Thoracic aorta (tissue), 2 donors: Measurements from ENCODE around the gene KCNK3. TPM values are rescaled to one million over a fixed set of nuclear protein-coding genes. Genes with fewer than 3 reads are reported as not detected.

Source experiments
- ATAC-seq: fragments of 150-250 bp; one replicate; pipeline ENCODE4 v1.8.0; 2017; ENCODE audit warnings: low read depth; ENCODE audit not compliant: insufficient number of reproducible peaks, low FRiP score
- DNase-seq: peaks from one replicate; pipeline ENCODE4 v3.0.0-alpha.2; 2020; ENCODE audit warnings: low spot score
- H3K27ac ChIP-seq, 2 donors: fragments of 200-600 bp; sonication (generic); 1 replicate in 1 of 2; 2 replicates in 1 of 2; pipeline ENCODE4 v1.5.1; 2016; ENCODE audit warnings: mild to moderate bottlenecking in 2 of 2, moderate library complexity in 2 of 2
- H3K27me3 ChIP-seq: fragments of 200-600 bp; sonication (generic); replicated peaks from 2 replicates; pipeline ENCODE4 v1.6.0; 2016; ENCODE audit warnings: mild to moderate bottlenecking; ENCODE audit not compliant: insufficient read depth
- H3K36me3 ChIP-seq: fragments of 200-600 bp; sonication (generic); one replicate; pipeline ENCODE4 v1.5.1; 2016
- H3K4me1 ChIP-seq, 2 donors: fragments of 200-600 bp; sonication (generic); 1 replicate in 1 of 2; 2 replicates in 1 of 2; pipeline versions ENCODE4 v1.5.1 to v1.6.0; 2016; ENCODE audit warnings: low read depth in 2 of 2, mild to moderate bottlenecking in 1 of 2; ENCODE audit not compliant: control insufficient read depth in 1 of 2
- H3K4me3 ChIP-seq: fragments of 200-600 bp; sonication (generic); 2 replicates; pipeline ENCODE4 v1.5.1; 2016; ENCODE audit warnings: mild to moderate bottlenecking
- H3K9me3 ChIP-seq: fragments of 200-600 bp; sonication (generic); 2 replicates; pipeline ENCODE4 v1.5.1; 2016
- total RNA-seq, 2 donors: library from RNA; depleted of rRNA; stranded (reverse); fragments of >200 nt; gene quantifications; one replicate each; pipeline versions ENCODE4 v1.1.0 to v1.2.3, GENCODE V29; 2016
- TF ChIP-seq, protein P1 (sequence below): fragments of 200-600 bp; sonication (generic); IDR thresholded peaks from one replicate; pipeline ENCODE4 v1.5.1; 2019; ENCODE audit warnings: antibody characterized with exemption

The KCNK3 gene
- total RNA-seq, 2 donors from 2014 or later, result 6.9 to 19.6 TPM

DNA sequence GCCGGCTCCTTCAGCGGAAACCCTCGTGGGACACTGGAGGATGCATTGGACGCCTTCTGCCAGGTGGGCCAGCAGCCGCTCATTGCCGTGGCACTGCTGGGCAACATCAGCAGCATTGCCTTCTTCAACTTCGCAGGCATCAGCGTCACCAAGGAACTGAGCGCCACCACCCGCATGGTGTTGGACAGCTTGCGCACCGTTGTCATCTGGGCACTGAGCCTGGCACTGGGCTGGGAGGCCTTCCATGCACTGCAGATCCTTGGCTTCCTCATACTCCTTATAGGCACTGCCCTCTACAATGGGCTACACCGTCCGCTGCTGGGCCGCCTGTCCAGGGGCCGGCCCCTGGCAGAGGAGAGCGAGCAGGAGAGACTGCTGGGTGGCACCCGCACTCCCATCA lies 85.6 kb downstream of the KCNK3 start:
- no peak for ATAC-seq
- peaks cover 0 to under 1% of the 10 kb centered on the region in 2 donors for H3K4me1 ChIP-seq
- no peaks in the 10 kb centered on the region for H3K9me3 ChIP-seq
- no peak overlapping the region for H3K4me3 ChIP-seq
- no peak for DNase-seq
- H3K36me3 ChIP-seq, result peaks cover 48% of the 10 kb centered on the region
- H3K27ac ChIP-seq, result no peak overlapping the region
- no peaks in the 10 kb centered on the region for H3K27me3 ChIP-seq
- TF ChIP-seq, protein P1, sequence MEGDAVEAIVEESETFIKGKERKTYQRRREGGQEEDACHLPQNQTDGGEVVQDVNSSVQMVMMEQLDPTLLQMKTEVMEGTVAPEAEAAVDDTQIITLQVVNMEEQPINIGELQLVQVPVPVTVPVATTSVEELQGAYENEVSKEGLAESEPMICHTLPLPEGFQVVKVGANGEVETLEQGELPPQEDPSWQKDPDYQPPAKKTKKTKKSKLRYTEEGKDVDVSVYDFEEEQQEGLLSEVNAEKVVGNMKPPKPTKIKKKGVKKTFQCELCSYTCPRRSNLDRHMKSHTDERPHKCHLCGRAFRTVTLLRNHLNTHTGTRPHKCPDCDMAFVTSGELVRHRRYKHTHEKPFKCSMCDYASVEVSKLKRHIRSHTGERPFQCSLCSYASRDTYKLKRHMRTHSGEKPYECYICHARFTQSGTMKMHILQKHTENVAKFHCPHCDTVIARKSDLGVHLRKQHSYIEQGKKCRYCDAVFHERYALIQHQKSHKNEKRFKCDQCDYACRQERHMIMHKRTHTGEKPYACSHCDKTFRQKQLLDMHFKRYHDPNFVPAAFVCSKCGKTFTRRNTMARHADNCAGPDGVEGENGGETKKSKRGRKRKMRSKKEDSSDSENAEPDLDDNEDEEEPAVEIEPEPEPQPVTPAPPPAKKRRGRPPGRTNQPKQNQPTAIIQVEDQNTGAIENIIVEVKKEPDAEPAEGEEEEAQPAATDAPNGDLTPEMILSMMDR, result no peak

DNA sequence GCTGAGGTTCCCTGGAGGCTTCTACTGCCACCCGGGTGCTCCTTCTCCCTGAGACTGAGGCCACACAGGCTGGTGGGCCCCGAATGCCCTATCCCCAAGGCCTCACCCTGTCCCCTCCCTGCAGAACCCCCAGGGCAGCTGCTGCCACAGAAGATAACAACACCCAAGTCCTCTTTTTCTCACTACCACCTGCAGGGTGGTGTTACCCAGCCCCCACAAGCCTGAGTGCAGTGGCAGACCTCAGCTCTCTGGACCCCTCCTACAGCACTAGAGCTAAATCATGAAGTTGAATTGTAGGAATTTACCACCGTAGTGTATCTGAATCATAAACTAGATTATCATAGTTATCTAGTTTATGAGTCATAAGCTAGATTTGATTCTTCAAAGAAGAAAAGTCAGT lies 86.0 kb downstream of the KCNK3 start:
- H3K36me3 ChIP-seq, result peaks cover 48% of the 10 kb centered on the region
- TF ChIP-seq, protein P1, result no peak
- ATAC-seq (no peak), DNase-seq (no peak)
- no peaks in the 10 kb centered on the region for H3K9me3 ChIP-seq
- H3K27me3 ChIP-seq, result no peaks in the 10 kb centered on the region
- no peak overlapping the region for H3K4me3 ChIP-seq
- H3K4me1 ChIP-seq, result no peaks in the 10 kb centered on the region
- H3K27ac ChIP-seq, result no peak overlapping the region

DNA sequence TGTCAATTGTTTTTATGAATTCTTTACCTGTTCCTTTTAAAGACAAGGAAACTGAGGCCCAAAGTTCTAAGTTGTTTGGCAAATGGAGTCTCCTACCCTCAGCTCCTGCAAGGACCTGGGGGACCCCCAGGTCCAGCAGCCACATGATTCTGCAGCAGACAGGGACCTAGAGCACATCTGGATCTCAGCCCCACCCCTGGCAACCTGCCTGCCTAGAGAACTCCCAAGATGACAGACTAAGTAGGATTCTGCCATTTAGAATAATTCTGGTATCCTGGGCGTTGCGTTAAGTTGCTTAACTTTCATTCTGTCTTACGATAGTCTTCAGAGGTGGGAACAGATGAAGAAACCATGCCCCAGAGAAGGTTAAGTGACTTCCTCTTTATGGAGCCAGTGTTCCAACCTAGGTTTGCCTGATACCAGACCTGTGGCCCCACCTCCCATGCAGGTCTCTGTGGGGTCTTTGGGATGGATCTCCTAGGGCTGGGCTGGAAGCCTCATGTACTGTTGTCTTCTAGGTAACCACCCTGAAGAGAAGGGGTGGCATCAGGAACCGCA lies 87.8 kb downstream of the KCNK3 start:
- H3K27ac ChIP-seq, result no peak overlapping the region
- H3K4me1 ChIP-seq, result no peaks in the 10 kb centered on the region
- DNase-seq (no peak), ATAC-seq (no peak)
- H3K4me3 ChIP-seq, result no peak overlapping the region
- no peaks in the 10 kb centered on the region for H3K27me3 ChIP-seq
- TF ChIP-seq, protein P1, result no peak
- H3K9me3 ChIP-seq, result no peaks in the 10 kb centered on the region
- peaks cover 43% of the 10 kb centered on the region for H3K36me3 ChIP-seq

Other genes starting within 250 kb of the KCNK3 start
- gene OTOF, start 214.6 kb upstream of the KCNK3 start, total RNA-seq, result under 1 TPM in 1 of 2 donors, not detected in 1; 0.28 TPM
- not detected for gene CIB4, start 51.4 kb upstream of the KCNK3 start, total RNA-seq
- gene SLC35F6, start 71.6 kb downstream of the KCNK3 start, total RNA-seq, result 10 to 100 TPM; 43.7 to 44.5 TPM
- gene CENPA, start 93.3 kb downstream of the KCNK3 start, total RNA-seq, result not detected
- gene DPYSL5, start 155.4 kb downstream of the KCNK3 start, total RNA-seq, result not detected